ENCODE measurements around the gene PTPRN2. TPM values are rescaled to one million over a fixed set of nuclear protein-coding genes. Genes with fewer than 3 reads are reported as not detected.

PTPRN2 gene
- total RNA-seq, 1 donor, result 0.09 TPM

- TF ChIP-seq, protein P1, sequence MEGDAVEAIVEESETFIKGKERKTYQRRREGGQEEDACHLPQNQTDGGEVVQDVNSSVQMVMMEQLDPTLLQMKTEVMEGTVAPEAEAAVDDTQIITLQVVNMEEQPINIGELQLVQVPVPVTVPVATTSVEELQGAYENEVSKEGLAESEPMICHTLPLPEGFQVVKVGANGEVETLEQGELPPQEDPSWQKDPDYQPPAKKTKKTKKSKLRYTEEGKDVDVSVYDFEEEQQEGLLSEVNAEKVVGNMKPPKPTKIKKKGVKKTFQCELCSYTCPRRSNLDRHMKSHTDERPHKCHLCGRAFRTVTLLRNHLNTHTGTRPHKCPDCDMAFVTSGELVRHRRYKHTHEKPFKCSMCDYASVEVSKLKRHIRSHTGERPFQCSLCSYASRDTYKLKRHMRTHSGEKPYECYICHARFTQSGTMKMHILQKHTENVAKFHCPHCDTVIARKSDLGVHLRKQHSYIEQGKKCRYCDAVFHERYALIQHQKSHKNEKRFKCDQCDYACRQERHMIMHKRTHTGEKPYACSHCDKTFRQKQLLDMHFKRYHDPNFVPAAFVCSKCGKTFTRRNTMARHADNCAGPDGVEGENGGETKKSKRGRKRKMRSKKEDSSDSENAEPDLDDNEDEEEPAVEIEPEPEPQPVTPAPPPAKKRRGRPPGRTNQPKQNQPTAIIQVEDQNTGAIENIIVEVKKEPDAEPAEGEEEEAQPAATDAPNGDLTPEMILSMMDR (IDR thresholded peaks at IDR 0.05; ENCODE audit: insufficient read depth, low read length), result no peak
- no peak for DNase-seq (ENCODE audit: low read depth)
- no peak overlapping the region for H3K4me3 ChIP-seq (ENCODE audit: low read depth, low read length)
Observed at GRCh38 chr7:157540020-157540419, 1047.6 kb downstream of the PTPRN2 start.

DNA sequence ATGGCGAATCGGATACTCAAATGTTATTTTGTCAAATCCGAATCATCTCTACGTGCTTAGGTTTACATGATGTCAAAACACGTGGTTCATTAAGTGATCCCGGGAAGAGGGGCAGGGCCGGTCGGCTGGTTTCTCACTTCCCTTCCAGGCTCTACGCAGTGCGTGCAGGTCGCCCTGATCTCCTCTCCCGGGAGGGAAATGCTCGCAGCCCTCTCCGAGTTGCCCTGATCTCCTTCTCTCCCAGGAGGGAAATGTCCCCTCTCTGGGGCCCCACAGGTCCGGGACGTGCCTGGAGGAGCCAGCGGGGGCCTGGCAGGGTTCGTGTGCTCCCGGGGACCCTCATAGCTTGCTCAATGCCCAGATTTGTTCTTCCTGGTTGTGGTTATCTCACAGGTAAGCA is 1048.1 kb downstream of the PTPRN2 start:
- H3K4me3 ChIP-seq (ENCODE audit: low read depth, low read length), result no peak overlapping the region
- no peak for DNase-seq (ENCODE audit: low read depth)
- TF ChIP-seq, protein P1 (IDR thresholded peaks at IDR 0.05; ENCODE audit: insufficient read depth, low read length), result no peak

- TF ChIP-seq, protein P1 (IDR thresholded peaks at IDR 0.05; ENCODE audit: insufficient read depth, low read length), result no peak
- no peak overlapping the region for H3K4me3 ChIP-seq (ENCODE audit: low read depth, low read length)
- DNase-seq (ENCODE audit: low read depth), result no peak
Observed at GRCh38 chr7:157538735-157539134, 1048.9 kb downstream of the PTPRN2 start.

- H3K4me3 ChIP-seq (ENCODE audit: low read depth, low read length), result no peak overlapping the region
- no peak for DNase-seq (ENCODE audit: low read depth)
- TF ChIP-seq, protein P1 (IDR thresholded peaks at IDR 0.05; ENCODE audit: insufficient read depth, low read length), result no peak
Observed at GRCh38 chr7:157538321-157538720, 1049.3 kb downstream of the PTPRN2 start.

DNA sequence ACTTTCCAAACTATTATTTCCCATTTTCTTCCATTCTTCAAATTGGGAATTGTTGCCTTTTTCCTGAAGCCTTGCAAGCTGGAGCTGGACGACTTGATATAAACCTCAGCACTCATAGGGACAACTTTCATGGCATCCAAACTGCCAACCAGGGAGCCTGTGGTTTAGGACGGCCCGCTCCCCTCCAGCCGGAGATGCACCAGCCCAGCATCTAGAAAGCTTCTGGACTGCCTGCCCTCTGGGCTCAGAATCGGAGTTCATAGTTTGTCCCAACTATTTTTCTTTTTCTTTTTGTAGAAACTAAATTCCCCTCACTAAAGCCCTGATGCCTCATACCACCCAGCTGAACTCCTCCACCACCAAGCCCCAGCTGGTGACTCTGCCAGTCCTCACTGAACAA is 1050.6 kb downstream of the PTPRN2 start:
- no peak for DNase-seq (ENCODE audit: low read depth)
- H3K4me3 ChIP-seq (ENCODE audit: low read depth, low read length), result no peak overlapping the region
- TF ChIP-seq, protein P1 (IDR thresholded peaks at IDR 0.05; ENCODE audit: insufficient read depth, low read length), result no peak

DNA sequence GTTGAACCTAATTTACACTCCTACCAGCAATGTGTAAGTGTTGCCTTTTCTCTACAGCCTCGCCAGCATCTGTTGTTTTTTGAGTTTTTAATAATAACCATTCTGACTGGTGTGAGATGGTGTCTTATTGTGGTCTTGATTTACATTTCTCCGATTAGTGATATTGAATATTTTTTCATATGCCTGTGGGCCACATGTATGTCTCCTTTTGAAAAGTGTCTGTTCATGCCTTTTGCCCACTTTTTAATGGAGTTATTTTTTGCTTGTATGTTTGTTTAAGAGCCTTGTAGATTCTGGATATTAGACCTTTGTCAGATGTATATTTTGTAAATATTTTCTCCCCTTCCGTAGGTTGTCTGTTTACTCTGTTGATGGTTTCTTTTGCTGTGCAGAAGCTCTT is 1055.6 kb downstream of the PTPRN2 start:
- no peak overlapping the region for H3K4me3 ChIP-seq (ENCODE audit: low read depth, low read length)

More for the DNA sequence above, 1055.6 kb downstream of the PTPRN2 start:
- TF ChIP-seq, protein P1 (IDR thresholded peaks at IDR 0.05; ENCODE audit: insufficient read depth, low read length), result no peak
- no peak for DNase-seq (ENCODE audit: low read depth)

Measured in fibroblast of the aortic adventitia (primary cell).